WI38 (cell line): Measurements from ENCODE around the gene TMTC1.

ENCODE experiments used
- H3K4me3 ChIP-seq: 2 replicates; pipeline ENCODE4 v1.5.1; 2011; ENCODE audit warnings: low read depth, mild to moderate bottlenecking, control low read depth, low read length
- CTCF ChIP-seq: IDR thresholded peaks from 2 replicates; pipeline ENCODE4 v1.5.1; 2012; ENCODE audit warnings: low read depth, mild to moderate bottlenecking, control low read depth, low read length

The TMTC1 gene

GRCh38 chr12:29759950-29760349 lies 23.8 kb downstream of the TMTC1 start:
- H3K4me3 ChIP-seq = no peak overlapping the region
- no peak for TF ChIP-seq CTCF

DNA sequence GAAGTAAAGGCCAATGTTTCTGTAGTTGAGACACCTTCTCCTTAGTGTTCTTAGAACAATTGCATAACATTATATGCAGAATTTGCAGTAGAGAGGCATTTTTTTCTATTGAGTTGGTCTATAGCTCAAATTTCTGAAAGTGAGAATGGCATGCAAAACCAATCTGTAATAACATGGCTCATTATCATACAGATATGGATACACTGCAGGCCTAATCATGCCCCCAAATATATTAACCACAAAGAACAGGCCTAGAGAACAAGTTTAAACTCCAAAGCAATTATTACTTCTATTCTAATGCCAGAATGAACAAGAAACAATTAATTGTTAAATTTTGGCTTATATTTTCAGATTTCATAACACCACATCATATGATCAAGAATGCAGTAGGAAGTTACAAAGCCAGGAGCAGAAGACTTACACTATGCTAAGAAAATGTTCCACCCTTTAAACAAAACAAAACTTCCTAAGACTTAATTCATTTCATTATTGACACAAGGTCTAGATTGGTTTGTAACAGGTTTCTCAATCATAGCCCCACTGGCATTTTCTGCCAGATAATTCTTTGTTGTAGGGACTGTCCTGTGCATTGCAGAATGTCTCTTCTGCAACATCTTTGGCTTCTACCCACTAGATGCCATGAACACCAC lies 26.9 kb downstream of the TMTC1 start:
- TF ChIP-seq CTCF = no peak
- no peak overlapping the region for H3K4me3 ChIP-seq

DNA sequence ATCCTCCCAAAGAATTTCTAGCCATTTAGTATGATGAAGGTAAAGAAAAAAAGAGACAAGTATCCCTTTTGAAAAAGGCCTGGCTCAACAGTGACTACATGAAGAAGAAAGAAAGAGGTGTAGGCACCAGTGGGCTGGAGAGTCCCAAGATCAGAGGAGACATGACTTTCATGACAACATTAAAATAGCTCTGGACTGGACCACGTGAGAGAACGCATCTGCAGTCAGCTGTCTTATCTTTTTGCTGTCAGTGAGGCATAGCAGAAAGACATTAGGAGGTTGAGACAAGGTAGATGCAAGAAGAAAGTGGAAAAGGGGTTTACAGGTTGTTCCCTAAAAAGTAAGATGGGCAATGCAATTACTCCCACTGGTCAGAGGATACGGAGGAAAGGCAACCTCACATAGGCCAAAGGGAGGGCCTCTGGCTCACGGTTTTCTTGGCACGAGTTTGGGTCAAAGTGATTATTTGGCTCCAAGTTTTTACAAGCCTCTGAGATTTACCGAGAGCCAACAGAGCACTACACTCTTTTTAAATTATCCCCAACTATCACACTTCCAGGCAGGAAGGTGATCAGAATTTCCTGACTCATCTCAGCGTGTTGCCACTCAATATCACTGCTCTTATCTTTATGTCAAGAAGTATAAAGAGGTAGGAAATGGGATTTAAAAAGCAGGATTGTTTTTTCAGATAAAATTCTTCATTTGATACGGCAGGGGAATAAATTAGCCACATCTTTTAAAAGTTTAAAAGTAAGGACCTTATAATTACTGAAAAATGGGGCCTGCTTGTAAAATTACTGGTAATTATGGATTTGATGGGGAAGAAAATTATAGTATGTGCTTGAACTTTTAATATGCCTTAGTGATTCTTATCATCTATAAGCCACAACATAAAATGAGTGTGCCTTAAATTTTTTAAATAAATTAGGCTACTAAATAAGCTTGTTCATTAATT lies 29.2 kb downstream of the TMTC1 start:
- no peak for TF ChIP-seq CTCF
- H3K4me3 ChIP-seq = no peak overlapping the region

GRCh38 chr12:29752121-29752520 lies 31.6 kb downstream of the TMTC1 start:
- no peak for TF ChIP-seq CTCF
- H3K4me3 ChIP-seq = no peak overlapping the region

DNA sequence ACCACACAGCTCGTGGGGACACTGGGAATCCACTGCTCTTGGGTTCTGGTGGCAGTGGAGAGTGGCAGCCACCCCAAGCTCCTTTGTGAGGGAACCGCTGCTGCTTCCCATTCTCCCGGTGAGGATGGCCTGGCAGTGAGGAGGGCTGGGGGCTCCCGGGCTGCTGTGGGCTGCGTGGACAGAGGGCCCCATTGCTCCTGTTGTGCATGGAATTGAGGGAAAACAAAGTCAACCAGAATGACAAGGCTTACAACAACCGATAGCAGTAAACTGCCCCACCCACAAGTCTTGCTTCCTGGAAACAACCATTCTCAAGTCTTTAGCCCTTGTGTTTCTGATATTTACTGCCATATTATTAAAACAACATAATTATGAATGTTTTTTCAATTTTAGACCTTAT lies 32.1 kb downstream of the TMTC1 start:
- no peak for TF ChIP-seq CTCF

GRCh38 chr12:29750928-29751220 lies 32.9 kb downstream of the TMTC1 start:
- no peak for TF ChIP-seq CTCF
- no peak overlapping the region for H3K4me3 ChIP-seq

More for the DNA sequence above, 32.1 kb downstream of the TMTC1 start:
- H3K4me3 ChIP-seq = no peak overlapping the region
